H1 (cell line): ENCODE results near the gene ZNF213. TPM values are rescaled to one million over a fixed set of nuclear protein-coding genes. Genes with fewer than 3 reads are reported as not detected.

ENCODE experiments used
- BACH1 ChIP-seq: IDR thresholded peaks from 2 replicates; pipeline ENCODE4 v1.6.1; 2012; ENCODE audit warnings: low read length, improper control_type of control experiment
- CBX8 ChIP-seq: fragments of 300-800, 300-1000 bp; sonication (generic); IDR thresholded peaks from 2 replicates; pipeline ENCODE4 v1.7.1; 2016; ENCODE audit warnings: low read depth, low read length, borderline replicate concordance
- CHD1 ChIP-seq: IDR thresholded peaks from 2 replicates; pipeline ENCODE4 v1.6.1; 2012; ENCODE audit warnings: low read depth, low read length, improper control_type of control experiment
- CHD2 ChIP-seq: IDR thresholded peaks from 2 replicates; pipeline ENCODE4 v1.6.1; 2012; ENCODE audit warnings: low read length, improper control_type of control experiment
- EGR1 ChIP-seq: IDR thresholded peaks from 2 replicates; pipeline ENCODE4 v1.6.1; 2011; ENCODE audit warnings: low read depth, low read length, borderline replicate concordance
- HDAC6 ChIP-seq: IDR thresholded peaks from one replicate; pipeline ENCODE4 v1.7.1; 2012; ENCODE audit warnings: low read depth, mild to moderate bottlenecking, inconsistent platforms, low read length, moderate library complexity
- JUN ChIP-seq: IDR thresholded peaks from 2 replicates; pipeline ENCODE4 v1.6.1; 2011; ENCODE audit warnings: low read depth, mild to moderate bottlenecking, improper control_type of control experiment, low read length
- KDM5A ChIP-seq: fragments of 200-600 bp; IDR thresholded peaks from 2 replicates; pipeline ENCODE4 v1.7.1; 2012; ENCODE audit warnings: mild to moderate bottlenecking, low read length, inconsistent platforms, mixed read lengths
- NRF1 ChIP-seq: IDR thresholded peaks from 2 replicates; pipeline ENCODE4 v1.6.1; 2011; ENCODE audit warnings: mild to moderate bottlenecking, low read depth, low read length, improper control_type of control experiment
- POLR2AphosphoS5 ChIP-seq: IDR thresholded peaks from 2 replicates; pipeline ENCODE4 v1.6.1; 2011; ENCODE audit warnings: low read depth, low read length
- POU5F1 ChIP-seq: IDR thresholded peaks from 2 replicates; pipeline ENCODE4 v1.6.1; 2011; ENCODE audit warnings: low read depth, mild to moderate bottlenecking, low read length, moderate library complexity
- RFX5 ChIP-seq: IDR thresholded peaks from 2 replicates; pipeline ENCODE4 v1.6.1; 2011; ENCODE audit warnings: low read depth, low read length, improper control_type of control experiment, borderline replicate concordance
- RXRA ChIP-seq: IDR thresholded peaks from 2 replicates; pipeline ENCODE4 v1.6.1; 2011; ENCODE audit warnings: low read depth, mild to moderate bottlenecking, low read length, moderate library complexity; ENCODE audit not compliant: insufficient read depth
- SIRT6 ChIP-seq: IDR thresholded peaks from one replicate; pipeline ENCODE4 v1.7.1; 2012; ENCODE audit warnings: low read length, inconsistent platforms
- SP2 ChIP-seq: IDR thresholded peaks from 2 replicates; pipeline ENCODE4 v1.6.1; 2012; ENCODE audit warnings: mild to moderate bottlenecking, low read length, inconsistent platforms
- SP4 ChIP-seq: IDR thresholded peaks from 2 replicates; pipeline ENCODE4 v1.6.1; 2012; ENCODE audit warnings: low read length, inconsistent platforms
- TAF1 ChIP-seq: IDR thresholded peaks from 2 replicates; pipeline ENCODE4 v1.6.1; 2011; ENCODE audit warnings: mild to moderate bottlenecking, low read depth, low read length
- TAF7 ChIP-seq: optimal IDR thresholded peaks from 2 replicates; pipeline ENCODE3; 2011; ENCODE audit warnings: low read depth, mild to moderate bottlenecking, inconsistent platforms, low read length, moderate library complexity, borderline replicate concordance
- TBP ChIP-seq: IDR thresholded peaks from 2 replicates; pipeline ENCODE4 v1.6.1; 2011; ENCODE audit warnings: low read depth, low read length, improper control_type of control experiment
- polyA plus RNA-seq, 7 experiments: library from polyadenylated mRNA; depleted of rRNA in 3 of 7; stranded (reverse) in 5 of 7; unstranded in 2 of 7; fragments of >200 nt in 5 of 7; fragments of 200-250 nt in 2 of 7; gene quantifications; 1 replicate in 5 of 7; 2 replicates in 1 of 7; 4 replicates in 1 of 7; pipeline versions ENCODE4 v1.2.1 to v1.2.3, GENCODE V29; 2011 to 2013; ENCODE audit warnings: missing spikeins in 2 of 7, mixed read lengths in 2 of 7
- total RNA-seq: library from RNA; stranded (reverse); fragmentation: NEBNext Ultra II Directional; extraction: Animal tissue kit (Norgen Biotek cat#: 25700); gene quantifications from 2 replicates; pipeline ENCODE4 v1.2.1, GENCODE V29; 2021
- TF ChIP-seq, protein P1 (sequence below): IDR thresholded peaks from 2 replicates; pipeline ENCODE4 v1.6.1; 2012; ENCODE audit warnings: inconsistent platforms
- TF ChIP-seq, protein P2 (sequence below), 3 experiments: IDR thresholded peaks; 1 replicate in 2 of 3; 2 replicates in 1 of 3; pipeline versions ENCODE4 v1.5.1 to v1.6.1; 2011; ENCODE audit warnings: low read length in 3 of 3, mild to moderate bottlenecking in 3 of 3, inconsistent platforms in 2 of 3, low read depth in 1 of 3, moderate library complexity in 1 of 3; ENCODE audit not compliant: insufficient read depth in 1 of 3; ENCODE audit errors: control extremely low read depth in 1 of 3
- TF ChIP-seq, protein P3 (sequence below): IDR thresholded peaks from 2 replicates; pipeline ENCODE4 v1.6.1; 2011; ENCODE audit warnings: low read depth, mild to moderate bottlenecking, low read length; ENCODE audit not compliant: insufficient read depth

The ZNF213 gene
- total and polyA plus RNA-seq, 2 of the 8 experiments (the other 6 are each of a cell fraction or from before 2014, with no cell fraction given) = 1.6 to 6.9 TPM

DNA sequence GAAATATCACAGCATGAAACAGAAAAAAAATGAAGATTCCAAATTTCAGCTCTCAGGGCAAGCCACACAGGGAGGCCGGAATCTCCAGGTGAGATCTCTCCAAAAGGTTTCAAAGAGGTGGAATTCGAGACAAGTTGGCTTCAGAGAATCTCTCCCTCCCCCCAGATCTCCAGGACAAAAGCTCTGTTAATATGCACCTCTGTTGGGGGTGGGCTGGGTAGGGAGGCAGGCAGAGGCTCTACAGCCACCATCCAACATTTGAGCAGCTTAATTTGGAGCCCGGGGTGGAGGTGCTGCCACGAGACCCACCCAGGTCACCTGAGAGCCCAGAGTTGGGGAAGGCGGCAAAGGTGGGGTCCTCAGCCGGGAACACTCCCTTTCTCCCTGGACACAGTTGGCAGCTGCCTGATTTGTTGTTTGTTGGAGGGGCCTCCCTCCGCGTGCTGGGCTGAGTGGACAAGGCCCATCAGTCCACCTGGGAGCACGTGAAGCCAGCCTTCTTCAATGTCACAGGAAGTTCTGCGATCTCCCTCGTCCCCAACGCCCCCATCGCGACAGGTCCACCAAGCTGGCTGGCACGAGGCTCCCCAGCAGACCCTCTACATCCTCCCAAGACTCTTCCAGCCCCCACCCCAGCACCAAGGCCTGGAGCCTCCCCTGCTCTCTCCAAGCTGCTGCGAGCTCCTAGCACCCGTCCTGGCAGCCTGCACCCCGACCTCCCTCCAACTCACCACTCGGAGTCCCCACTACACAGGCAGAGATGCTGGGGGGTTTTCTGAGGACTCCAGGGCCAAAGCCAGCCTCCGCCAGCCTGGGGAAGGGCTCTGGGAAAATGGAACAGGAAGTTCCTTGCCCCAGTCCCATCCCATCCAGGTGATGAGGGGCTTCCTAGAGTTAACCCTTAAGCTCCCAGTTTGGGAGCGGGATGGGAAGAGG, 36.1 kb upstream of the ZNF213 start, which contains the start of gene ZSCAN10 (continued):
- TF ChIP-seq POU5F1 (0 out of 2 replicates have a peak, but pooled peaks have one; percentile 17), TAF1 (peak; percentile 71), SP2 (no peak), CHD2 (no peak), TBP (peak; percentile 50), BACH1 (no peak), SIRT6 (no peak), EGR1 (no peak), HDAC6 (no peak), NRF1 (no peak), SP4 (0 out of 2 replicates have a peak, but pooled peaks have one; percentile 18), CBX8 (no peak), CHD1 (peak; percentile 41; the same call in 1 of the 2 replicates), KDM5A (no peak), TAF7 (peak; percentile 77), RXRA (0 out of 2 replicates have a peak, but pooled peaks have one; percentile 1), RFX5 (no peak), POLR2AphosphoS5 (peak; percentile 77), JUN (no peak)
- TF ChIP-seq, protein P1, sequence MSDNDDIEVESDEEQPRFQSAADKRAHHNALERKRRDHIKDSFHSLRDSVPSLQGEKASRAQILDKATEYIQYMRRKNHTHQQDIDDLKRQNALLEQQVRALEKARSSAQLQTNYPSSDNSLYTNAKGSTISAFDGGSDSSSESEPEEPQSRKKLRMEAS = peak; percentile 81
- TF ChIP-seq, protein P2, sequence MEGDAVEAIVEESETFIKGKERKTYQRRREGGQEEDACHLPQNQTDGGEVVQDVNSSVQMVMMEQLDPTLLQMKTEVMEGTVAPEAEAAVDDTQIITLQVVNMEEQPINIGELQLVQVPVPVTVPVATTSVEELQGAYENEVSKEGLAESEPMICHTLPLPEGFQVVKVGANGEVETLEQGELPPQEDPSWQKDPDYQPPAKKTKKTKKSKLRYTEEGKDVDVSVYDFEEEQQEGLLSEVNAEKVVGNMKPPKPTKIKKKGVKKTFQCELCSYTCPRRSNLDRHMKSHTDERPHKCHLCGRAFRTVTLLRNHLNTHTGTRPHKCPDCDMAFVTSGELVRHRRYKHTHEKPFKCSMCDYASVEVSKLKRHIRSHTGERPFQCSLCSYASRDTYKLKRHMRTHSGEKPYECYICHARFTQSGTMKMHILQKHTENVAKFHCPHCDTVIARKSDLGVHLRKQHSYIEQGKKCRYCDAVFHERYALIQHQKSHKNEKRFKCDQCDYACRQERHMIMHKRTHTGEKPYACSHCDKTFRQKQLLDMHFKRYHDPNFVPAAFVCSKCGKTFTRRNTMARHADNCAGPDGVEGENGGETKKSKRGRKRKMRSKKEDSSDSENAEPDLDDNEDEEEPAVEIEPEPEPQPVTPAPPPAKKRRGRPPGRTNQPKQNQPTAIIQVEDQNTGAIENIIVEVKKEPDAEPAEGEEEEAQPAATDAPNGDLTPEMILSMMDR (IDR thresholded peaks at IDR 0.05; ENCODE audit: control extremely low read depth in 1 of 3, insufficient read depth in 1 of 3, low read depth in 1 of 3, low read length in 3 of 3) = no peak
- TF ChIP-seq, protein P3, sequence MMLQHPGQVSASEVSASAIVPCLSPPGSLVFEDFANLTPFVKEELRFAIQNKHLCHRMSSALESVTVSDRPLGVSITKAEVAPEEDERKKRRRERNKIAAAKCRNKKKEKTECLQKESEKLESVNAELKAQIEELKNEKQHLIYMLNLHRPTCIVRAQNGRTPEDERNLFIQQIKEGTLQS = no peak
